GM18867 (cell line): ENCODE results near the gene SMPD3.
A peak's percentile ranks its signal among the peaks of the same experiment; 100 is the strongest.

Experiments
- ATAC-seq: cut with Tn5 transposase; IDR thresholded peaks from one replicate; pipeline ENCODE4 v1.9.1; 2021; ENCODE audit warnings: mild to moderate bottlenecking, moderate library complexity; ENCODE audit not compliant: unreplicated experiment

Gene SMPD3

DNA sequence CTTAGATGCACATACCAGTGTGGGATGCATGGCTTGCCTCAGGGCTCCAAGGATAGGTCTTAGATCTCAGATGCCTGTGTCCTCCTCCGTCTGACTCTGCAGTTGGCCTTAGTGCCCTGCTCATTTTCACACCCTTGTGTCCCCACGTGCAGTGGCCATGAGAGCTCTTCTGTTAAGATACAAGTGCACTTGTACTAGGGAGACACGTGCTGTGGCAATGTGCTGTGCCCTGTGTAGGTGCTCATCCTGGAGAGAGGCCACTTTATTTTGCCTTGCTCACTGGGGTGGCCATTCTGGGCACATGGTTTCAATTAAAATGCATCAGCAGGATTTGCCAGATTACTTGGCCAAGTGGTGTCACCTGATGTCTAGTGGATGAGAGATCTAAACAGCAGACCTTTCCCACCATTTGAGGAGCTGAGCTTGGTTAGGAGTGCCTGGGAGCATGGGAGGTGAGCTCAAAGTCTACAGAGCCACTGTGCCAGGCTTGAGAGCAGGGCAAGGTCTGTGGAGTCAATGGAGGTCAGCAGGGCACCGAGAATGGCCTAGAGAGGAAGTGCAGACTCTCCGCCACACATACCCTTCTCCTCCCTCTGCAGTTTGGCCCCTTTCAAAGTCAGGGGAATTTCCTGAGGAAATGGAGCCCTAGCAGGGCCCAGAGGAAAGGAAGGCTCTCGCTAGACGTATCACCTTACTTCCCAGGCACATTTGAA, 25.2 kb upstream of the SMPD3 start:
- ATAC-seq = no peak

- no peak for ATAC-seq
These were observed 24.3 kb upstream of the SMPD3 start for GRCh38 chr16:68472581-68472980.

GRCh38 chr16:68470461-68471150, 22.3 kb upstream of the SMPD3 start:
- ATAC-seq = peak; percentile 94

DNA sequence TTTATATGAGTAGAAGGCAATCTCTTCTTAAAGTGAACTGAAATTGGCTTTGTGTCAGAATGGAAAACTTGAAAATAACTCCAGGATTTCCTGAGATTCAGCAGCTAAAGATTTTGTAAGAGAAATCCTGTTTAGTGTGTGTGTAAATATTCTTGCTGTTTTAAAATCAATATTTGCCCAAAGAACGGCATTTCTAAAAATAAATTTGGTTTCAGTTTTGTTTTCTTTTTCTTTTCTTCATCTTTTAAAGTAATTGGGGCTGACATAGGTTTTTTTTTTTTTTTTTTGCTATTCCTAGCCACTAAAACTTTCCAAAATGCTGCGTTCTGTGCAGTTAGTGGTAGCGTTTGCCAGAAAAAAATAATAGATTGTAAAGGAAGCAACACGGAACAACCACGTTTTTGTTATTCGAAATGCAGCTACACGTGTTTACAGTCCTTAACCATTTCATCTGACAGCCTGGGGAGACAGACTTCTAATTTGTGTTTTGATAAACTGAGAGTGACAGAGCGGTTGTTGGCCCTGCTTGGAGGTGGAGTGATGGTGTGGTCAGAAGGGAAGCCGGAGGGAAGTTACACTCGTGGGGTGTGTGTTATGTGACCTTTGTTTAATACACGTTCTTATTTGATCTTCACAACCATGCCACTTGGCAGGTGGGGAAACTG, 21.6 kb upstream of the SMPD3 start:
- peak; percentile 26 for ATAC-seq

GRCh38 chr16:68468842-68469241, 20.5 kb upstream of the SMPD3 start:
- no peak for ATAC-seq

DNA sequence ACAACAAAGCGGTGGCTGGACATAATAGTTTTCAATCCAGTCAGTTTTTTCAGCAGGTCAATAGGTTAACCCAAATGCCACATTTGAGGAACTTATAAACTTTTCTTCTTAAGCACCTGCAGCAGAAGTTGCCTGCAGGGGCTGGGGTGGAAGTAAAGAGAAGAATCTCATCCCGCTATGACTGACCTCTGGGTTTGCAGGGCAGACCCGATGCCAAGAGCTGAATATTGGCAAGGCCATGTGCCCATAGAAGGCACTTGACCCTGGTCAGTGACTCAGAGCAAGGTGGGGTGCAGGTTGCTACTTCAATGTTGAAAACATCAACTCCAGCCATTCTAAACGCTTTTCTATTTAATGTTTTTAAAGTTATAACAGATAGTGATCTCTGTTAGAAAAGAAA, 17.9 kb upstream of the SMPD3 start:
- ATAC-seq = no peak

- ATAC-seq = no peak
These were observed 15.6 kb upstream of the SMPD3 start for GRCh38 chr16:68463904-68464303.

DNA sequence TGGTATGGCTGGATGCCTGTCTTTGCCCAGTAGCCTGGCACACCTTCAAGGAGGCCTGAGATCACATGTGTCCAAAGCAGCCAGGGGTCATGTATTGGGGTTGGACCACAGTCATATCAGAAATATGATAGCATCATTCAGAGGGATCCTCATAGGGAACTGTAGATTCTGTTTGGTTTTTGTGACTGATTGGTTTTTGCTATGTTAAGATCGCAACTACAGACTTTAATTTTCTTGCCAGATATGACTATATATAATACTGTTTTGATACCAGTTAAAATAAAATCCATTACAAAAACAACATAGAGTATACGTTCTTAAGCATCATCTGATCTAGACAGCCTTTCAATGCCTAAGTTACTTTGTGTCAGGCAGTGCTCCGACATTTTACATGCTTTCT, 11.8 kb upstream of the SMPD3 start:
- ATAC-seq = no peak

DNA sequence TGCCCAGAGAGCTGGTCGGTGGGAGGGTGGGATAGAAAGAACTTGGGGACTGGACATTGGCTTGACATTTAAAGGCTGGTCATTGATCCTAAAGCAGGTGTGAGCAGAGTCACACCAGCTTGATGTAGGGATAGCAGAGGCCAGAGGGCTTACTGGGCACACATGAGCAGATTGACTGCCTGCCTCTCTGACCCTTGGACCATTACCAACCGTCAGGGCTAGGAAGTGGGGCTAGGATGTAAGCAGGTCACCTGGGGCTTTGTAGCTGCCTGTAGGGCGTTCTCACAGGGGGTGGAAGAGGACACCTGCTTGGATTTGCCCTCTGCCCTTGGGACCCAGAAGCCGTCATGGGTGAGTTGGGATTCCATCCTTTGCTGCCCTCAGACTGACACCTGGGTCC, 11.1 kb upstream of the SMPD3 start:
- ATAC-seq = no peak

- no peak for ATAC-seq
These were observed 10.2 kb upstream of the SMPD3 start for GRCh38 chr16:68458551-68458950.

DNA sequence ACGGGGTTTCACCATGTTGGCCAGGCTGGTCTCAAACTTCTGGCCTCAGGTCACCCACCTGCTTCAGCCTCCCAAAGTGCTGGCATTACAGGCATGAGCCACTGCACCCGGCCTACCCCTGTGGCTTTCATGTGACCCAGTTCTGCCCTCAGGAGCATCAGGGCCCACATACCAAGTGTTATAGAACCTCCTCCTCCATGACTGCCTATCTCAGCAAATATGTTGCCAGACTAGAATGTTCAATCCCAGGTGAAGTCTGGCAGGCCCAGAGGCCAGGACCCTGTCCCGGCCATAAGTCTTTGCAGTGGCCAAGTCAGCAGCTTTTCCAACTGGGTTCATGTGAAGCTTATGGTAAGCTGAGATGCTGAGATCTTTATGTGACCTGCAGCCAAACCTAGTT, 9.8 kb upstream of the SMPD3 start:
- ATAC-seq = no peak

- no peak for ATAC-seq
These were observed 7.3 kb upstream of the SMPD3 start for GRCh38 chr16:68455631-68456030.

GRCh38 chr16:68454920-68455435, 6.7 kb upstream of the SMPD3 start:
- ATAC-seq = no peak

- no peak for ATAC-seq
These were observed 5.5 kb upstream of the SMPD3 start for GRCh38 chr16:68453816-68454215.

GRCh38 chr16:68452176-68452575, 3.9 kb upstream of the SMPD3 start:
- ATAC-seq = no peak

DNA sequence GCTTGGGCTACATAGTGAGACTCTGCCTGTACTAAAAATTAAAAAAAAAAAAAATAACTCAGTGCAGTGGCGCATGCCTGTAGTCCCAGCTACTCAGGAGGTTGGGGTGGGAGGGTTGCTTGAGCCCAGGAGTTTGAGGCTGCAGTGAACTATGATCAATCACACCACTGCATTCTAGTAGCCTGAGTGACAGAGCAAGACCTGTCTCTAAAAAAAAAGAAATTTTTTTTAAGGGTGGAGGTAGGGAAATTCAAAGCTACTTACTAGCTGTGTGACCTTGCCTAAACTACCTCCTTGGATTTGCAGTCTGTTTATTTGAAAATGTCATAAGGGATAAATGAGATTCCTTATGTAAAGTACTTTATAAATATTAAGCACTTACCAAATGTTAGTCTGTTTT, 3.4 kb upstream of the SMPD3 start:
- no peak for ATAC-seq

DNA sequence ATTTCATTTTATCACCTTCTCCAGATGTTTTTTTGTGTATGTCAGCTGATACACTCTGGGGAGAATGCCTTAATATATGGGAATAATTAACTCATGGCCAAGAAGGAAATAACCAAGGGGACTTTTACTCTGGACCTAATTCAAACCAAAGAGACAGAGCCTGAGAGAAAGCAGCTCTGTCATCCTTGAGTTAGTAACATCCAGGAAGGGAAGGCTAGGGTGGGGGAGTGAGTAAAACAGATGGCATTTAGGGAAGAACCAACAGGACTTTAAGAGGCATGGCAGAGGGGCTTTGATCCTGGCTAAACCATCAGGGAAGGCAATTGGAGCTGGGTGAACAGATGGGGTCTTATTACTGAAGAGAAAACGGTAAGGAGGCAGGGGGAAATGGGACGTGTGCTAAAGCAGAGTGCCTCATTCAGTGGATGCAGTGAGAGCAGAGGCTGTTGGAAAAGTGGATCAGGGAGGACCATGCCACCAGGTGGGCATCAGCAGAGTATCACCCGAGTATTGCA, 2.5 kb upstream of the SMPD3 start:
- no peak for ATAC-seq

GRCh38 chr16:68447653-68448359, 502 bp downstream of the SMPD3 start:
- peak; percentile 18 for ATAC-seq

GRCh38 chr16:68446681-68447652, 1.3 kb downstream of the SMPD3 start:
- no peak for ATAC-seq

- ATAC-seq = no peak
These were observed 2.9 kb downstream of the SMPD3 start for GRCh38 chr16:68445458-68445857.
